HepG2 (cell line): Measurements from ENCODE around the gene PKDREJ. TPM values are rescaled to one million over a fixed set of nuclear protein-coding genes. Genes with fewer than 3 reads are reported as not detected.
A peak's percentile ranks its signal among the peaks of the same experiment; 100 is the strongest.

Experiments used
- CEBPG ChIP-seq: IDR thresholded peaks from 2 replicates; pipeline ENCODE4 v1.6.1; 2016
- FOXP1 ChIP-seq, 2 experiments: fragments of 450-650 bp in 1 of 2; IDR thresholded peaks; 2 replicates each; pipeline ENCODE4 v1.6.1; 2017 to 2018; ENCODE audit warnings: antibody characterized with exemption in 1 of 2
- GTF2F1 ChIP-seq: fragments of 150-350 bp; IDR thresholded peaks from 2 replicates; pipeline ENCODE4 v1.6.1; 2014; ENCODE audit warnings: low read length
- HDAC2 ChIP-seq: sonication (generic); formaldehyde crosslinking; IDR thresholded peaks from 2 replicates; pipeline ENCODE4 v1.4.0; 2020; ENCODE audit warnings: missing genetic modification reagents
- IKZF1 ChIP-seq: fragments of 450-650 bp; IDR thresholded peaks from 2 replicates; pipeline ENCODE4 v1.7.1; 2016
- MXI1 ChIP-seq: IDR thresholded peaks from 3 replicates; pipeline ENCODE4 v1.6.1; 2012; ENCODE audit warnings: low read depth, low read length, inconsistent platforms, borderline replicate concordance
- NFATC3 ChIP-seq: sonication (generic); formaldehyde crosslinking; IDR thresholded peaks from 2 replicates; pipeline ENCODE4 v1.5.1; 2020; ENCODE audit warnings: mild to moderate bottlenecking, missing genetic modification reagents
- ONECUT2 ChIP-seq: sonication (generic); formaldehyde crosslinking; IDR thresholded peaks from 2 replicates; pipeline ENCODE4 v1.4.0; 2020; ENCODE audit warnings: missing genetic modification reagents
- RARA ChIP-seq: IDR thresholded peaks from 2 replicates; pipeline ENCODE4 v1.6.1; 2016; ENCODE audit warnings: missing genetic modification reagents, missing compliant biosample characterization
- SNRNP70 ChIP-seq: fragments of 200-400 bp; formaldehyde crosslinking; IDR thresholded peaks from 2 replicates; pipeline ENCODE4 v1.6.1; 2017; ENCODE audit warnings: mild to moderate bottlenecking, low read depth, low read length, moderate library complexity
- SOX13 ChIP-seq, 3 experiments: fragments of 450-650 bp in 1 of 3; sonication (generic) in 1 of 3; formaldehyde crosslinking in 1 of 3; IDR thresholded peaks in 2 of 3; conservative IDR thresholded peaks in 1 of 3; 2 replicates each; pipeline versions ENCODE4 v1.5.0 to v1.6.1; 2016 to 2020; ENCODE audit warnings: antibody characterized with exemption in 1 of 3, mild to moderate bottlenecking in 1 of 3, missing compliant biosample characterization in 1 of 3, missing genetic modification reagents in 1 of 3, moderate library complexity in 1 of 3
- SYNCRIP ChIP-seq: fragments of 200-400 bp; formaldehyde crosslinking; IDR thresholded peaks from 2 replicates; pipeline ENCODE4 v1.6.1; 2018; ENCODE audit warnings: mild to moderate bottlenecking, low read depth, low read length; ENCODE audit not compliant: insufficient read depth
- ZNF230 ChIP-seq: sonication (generic); formaldehyde crosslinking; IDR thresholded peaks from 2 replicates; pipeline ENCODE4 v1.4.0; 2020; ENCODE audit warnings: mild to moderate bottlenecking, missing genetic modification reagents
- ZNF326 ChIP-seq: sonication (generic); formaldehyde crosslinking; IDR thresholded peaks from 2 replicates; pipeline ENCODE4 v1.4.0; 2020; ENCODE audit warnings: missing genetic modification reagents, borderline replicate concordance
- ZNF34 ChIP-seq: sonication (generic); formaldehyde crosslinking; IDR thresholded peaks from 2 replicates; pipeline ENCODE4 v1.4.0; 2020; ENCODE audit warnings: mild to moderate bottlenecking, missing genetic modification reagents, borderline replicate concordance
- ZNF350 ChIP-seq: sonication (generic); formaldehyde crosslinking; IDR thresholded peaks from 2 replicates; pipeline ENCODE4 v1.4.0; 2020; ENCODE audit warnings: mild to moderate bottlenecking, low read depth, missing genetic modification reagents, borderline replicate concordance
- ZNF569 ChIP-seq: sonication (generic); formaldehyde crosslinking; IDR thresholded peaks from 2 replicates; pipeline ENCODE4 v1.5.0; 2020; ENCODE audit warnings: mild to moderate bottlenecking, missing genetic modification reagents, moderate library complexity, borderline replicate concordance
- ZNF747 ChIP-seq: sonication (generic); formaldehyde crosslinking; IDR thresholded peaks from 2 replicates; pipeline ENCODE4 v1.8.1; 2023; ENCODE audit warnings: missing genetic modification reagents, mild to moderate bottlenecking, borderline replicate concordance
- ZSCAN25 ChIP-seq: sonication (generic); formaldehyde crosslinking; IDR thresholded peaks from 2 replicates; pipeline ENCODE4 v1.8.0; 2022; ENCODE audit warnings: mild to moderate bottlenecking, missing genetic modification reagents
- polyA plus RNA-seq, 8 experiments: library from polyadenylated mRNA; depleted of rRNA in 3 of 8; stranded (reverse) in 7 of 8; unstranded in 1 of 8; fragments of >200 nt; fragmentation: Illumina TruSeq in 4 of 8; extraction: Trizol in 4 of 8; gene quantifications; 2 replicates each; pipeline versions ENCODE4 v1.2.1 to v1.2.3, GENCODE V29; 2011 to 2016; ENCODE audit warnings: low read depth in 4 of 8, missing spikeins in 1 of 8, mixed read lengths in 1 of 8; ENCODE audit not compliant: insufficient read depth in 1 of 8
- total RNA-seq, 5 experiments: library from RNA; depleted of rRNA; stranded (reverse); fragments of >200 nt; fragmentation: Illumina TruSeq; extraction: Trizol; gene quantifications; 2 replicates each; pipeline ENCODE4 v1.2.3, GENCODE V29; 2016; ENCODE audit warnings: low read depth in 1 of 5
- TF ChIP-seq, protein P1 (sequence below): sonication (generic); formaldehyde crosslinking; IDR thresholded peaks from 2 replicates; pipeline ENCODE4 v1.4.0; 2020; ENCODE audit warnings: mild to moderate bottlenecking, low read depth, missing genetic modification reagents
- TF ChIP-seq, protein P2 (sequence below): IDR thresholded peaks from 2 replicates; pipeline ENCODE4 v1.6.1; 2016
- TF ChIP-seq, protein P3 (sequence below): sonication (generic); formaldehyde crosslinking; IDR thresholded peaks from 2 replicates; pipeline ENCODE4 v1.5.0; 2020; ENCODE audit warnings: missing genetic modification reagents
- TF ChIP-seq, protein P4 (sequence below), 2 experiments: sonication (generic) in 1 of 2; formaldehyde crosslinking in 1 of 2; IDR thresholded peaks; 2 replicates each; pipeline versions ENCODE4 v1.4.0 to v1.6.1; 2018 to 2020; ENCODE audit warnings: missing genetic modification reagents in 2 of 2, borderline replicate concordance in 1 of 2, low read depth in 1 of 2, mild to moderate bottlenecking in 1 of 2, missing biosample characterization in 1 of 2

PKDREJ gene
- total and polyA plus RNA-seq, 2 of the 13 experiments (the other 11 are each of a cell fraction or from before 2014, with no cell fraction given), result not detected

DNA sequence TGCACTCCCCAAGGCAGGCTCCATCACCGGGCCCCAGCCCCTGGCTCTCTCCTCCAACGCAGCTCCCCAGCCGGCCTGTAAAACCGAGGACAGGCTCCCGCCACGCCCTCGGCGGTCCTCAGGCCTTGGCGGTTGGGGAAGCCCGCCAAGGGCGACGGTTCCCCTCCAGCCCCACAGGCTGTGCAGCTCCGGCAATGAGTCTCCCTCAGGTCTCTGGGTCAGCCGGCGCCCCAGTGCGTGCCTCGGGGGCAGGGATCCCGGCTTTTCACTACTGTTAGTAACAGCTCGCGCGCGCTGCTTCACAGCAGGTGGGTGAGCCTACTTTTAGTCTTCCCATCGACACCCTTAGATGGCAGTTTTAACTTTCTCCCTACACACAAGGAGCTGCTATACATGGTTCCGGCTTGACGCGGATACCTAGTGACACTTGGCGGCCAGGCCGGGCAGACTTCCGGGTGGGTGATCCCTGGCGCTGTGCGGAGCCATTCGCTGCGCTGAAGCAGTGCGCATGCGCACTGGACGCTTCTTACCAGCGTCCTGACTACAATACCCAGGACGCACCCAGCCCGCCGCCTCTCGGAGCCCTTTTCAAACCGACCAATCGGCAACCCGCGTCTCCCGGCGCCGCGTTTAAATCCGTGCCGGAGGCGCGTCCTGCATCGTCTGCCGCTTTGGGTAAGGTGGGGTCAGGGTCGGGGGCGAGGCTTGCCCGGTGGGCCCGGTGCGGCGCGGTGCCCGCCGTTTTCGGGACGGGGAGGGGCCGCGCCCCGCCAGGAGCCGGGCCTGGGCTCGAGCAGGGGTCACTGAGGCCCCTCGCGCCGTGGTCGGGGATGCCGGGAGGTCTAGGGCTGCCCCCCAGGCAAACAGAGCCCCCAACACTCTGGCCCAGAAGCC is 33.4 kb upstream of the PKDREJ start, which contains the start of gene GTSE1 (continued):
- no peak for TF ChIP-seq SYNCRIP
- no peak for TF ChIP-seq CEBPG
- no peak for TF ChIP-seq SNRNP70
- TF ChIP-seq, protein P1, sequence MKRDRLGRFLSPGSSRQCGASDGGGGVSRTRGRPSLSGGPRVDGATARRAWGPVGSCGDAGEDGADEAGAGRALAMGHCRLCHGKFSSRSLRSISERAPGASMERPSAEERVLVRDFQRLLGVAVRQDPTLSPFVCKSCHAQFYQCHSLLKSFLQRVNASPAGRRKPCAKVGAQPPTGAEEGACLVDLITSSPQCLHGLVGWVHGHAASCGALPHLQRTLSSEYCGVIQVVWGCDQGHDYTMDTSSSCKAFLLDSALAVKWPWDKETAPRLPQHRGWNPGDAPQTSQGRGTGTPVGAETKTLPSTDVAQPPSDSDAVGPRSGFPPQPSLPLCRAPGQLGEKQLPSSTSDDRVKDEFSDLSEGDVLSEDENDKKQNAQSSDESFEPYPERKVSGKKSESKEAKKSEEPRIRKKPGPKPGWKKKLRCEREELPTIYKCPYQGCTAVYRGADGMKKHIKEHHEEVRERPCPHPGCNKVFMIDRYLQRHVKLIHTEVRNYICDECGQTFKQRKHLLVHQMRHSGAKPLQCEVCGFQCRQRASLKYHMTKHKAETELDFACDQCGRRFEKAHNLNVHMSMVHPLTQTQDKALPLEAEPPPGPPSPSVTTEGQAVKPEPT, result peak; percentile 49; the same call in 1 of the 2 replicates
- 0 out of 2 replicates have a peak, but pooled peaks have one; percentile 23 for TF ChIP-seq ZNF230 (CRISPR knock-in tag)
- no peak; the same call in 1 of the 2 replicates for TF ChIP-seq ZNF326
- TF ChIP-seq, protein P2, sequence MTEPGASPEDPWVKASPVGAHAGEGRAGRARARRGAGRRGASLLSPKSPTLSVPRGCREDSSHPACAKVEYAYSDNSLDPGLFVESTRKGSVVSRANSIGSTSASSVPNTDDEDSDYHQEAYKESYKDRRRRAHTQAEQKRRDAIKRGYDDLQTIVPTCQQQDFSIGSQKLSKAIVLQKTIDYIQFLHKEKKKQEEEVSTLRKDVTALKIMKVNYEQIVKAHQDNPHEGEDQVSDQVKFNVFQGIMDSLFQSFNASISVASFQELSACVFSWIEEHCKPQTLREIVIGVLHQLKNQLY (CRISPR knock-in tag), result no peak
- no peak for TF ChIP-seq ZNF569
- no peak for TF ChIP-seq ZNF747
- no peak for TF ChIP-seq ZSCAN25
- no peak; the same call in none of the 2 replicates for TF ChIP-seq HDAC2 (CRISPR knock-in tag)
- TF ChIP-seq RARA, result no peak
- TF ChIP-seq SOX13 (IDR thresholded peaks at IDR 0.05), result no peak
- TF ChIP-seq SOX13 (CRISPR knock-in tag; conservative IDR thresholded peaks at IDR 0.05 in 1 of 2, IDR thresholded peaks at IDR 0.05 in 1 of 2), result no peak
- peak; percentile 59; the same call in 1 of the 2 replicates for TF ChIP-seq ZNF350
- TF ChIP-seq, protein P3, sequence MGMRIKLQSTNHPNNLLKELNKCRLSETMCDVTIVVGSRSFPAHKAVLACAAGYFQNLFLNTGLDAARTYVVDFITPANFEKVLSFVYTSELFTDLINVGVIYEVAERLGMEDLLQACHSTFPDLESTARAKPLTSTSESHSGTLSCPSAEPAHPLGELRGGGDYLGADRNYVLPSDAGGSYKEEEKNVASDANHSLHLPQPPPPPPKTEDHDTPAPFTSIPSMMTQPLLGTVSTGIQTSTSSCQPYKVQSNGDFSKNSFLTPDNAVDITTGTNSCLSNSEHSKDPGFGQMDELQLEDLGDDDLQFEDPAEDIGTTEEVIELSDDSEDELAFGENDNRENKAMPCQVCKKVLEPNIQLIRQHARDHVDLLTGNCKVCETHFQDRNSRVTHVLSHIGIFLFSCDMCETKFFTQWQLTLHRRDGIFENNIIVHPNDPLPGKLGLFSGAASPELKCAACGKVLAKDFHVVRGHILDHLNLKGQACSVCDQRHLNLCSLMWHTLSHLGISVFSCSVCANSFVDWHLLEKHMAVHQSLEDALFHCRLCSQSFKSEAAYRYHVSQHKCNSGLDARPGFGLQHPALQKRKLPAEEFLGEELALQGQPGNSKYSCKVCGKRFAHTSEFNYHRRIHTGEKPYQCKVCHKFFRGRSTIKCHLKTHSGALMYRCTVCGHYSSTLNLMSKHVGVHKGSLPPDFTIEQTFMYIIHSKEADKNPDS (CRISPR knock-in tag), result no peak
- TF ChIP-seq, protein P4, sequence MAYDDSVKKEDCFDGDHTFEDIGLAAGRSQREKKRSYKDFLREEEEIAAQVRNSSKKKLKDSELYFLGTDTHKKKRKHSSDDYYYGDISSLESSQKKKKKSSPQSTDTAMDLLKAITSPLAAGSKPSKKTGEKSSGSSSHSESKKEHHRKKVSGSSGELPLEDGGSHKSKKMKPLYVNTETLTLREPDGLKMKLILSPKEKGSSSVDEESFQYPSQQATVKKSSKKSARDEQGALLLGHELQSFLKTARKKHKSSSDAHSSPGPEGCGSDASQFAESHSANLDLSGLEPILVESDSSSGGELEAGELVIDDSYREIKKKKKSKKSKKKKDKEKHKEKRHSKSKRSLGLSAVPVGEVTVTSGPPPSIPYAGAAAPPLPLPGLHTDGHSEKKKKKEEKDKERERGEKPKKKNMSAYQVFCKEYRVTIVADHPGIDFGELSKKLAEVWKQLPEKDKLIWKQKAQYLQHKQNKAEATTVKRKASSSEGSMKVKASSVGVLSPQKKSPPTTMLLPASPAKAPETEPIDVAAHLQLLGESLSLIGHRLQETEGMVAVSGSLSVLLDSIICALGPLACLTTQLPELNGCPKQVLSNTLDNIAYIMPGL (CRISPR knock-in tag; IDR thresholded peaks at IDR 0.05; ENCODE audit: borderline replicate concordance in 1 of 2, low read depth in 1 of 2), result peak; percentile 47 to 72; a peak in 3 of 4 replicates
- peak; percentile 95 for TF ChIP-seq MXI1
- 0 out of 2 replicates have a peak, but pooled peaks have one; percentile 29 for TF ChIP-seq GTF2F1
- TF ChIP-seq ONECUT2 (CRISPR knock-in tag), result no peak
- TF ChIP-seq FOXP1 (IDR thresholded peaks at IDR 0.05), result no peak
- no peak for TF ChIP-seq FOXP1 (CRISPR knock-in tag; IDR thresholded peaks at IDR 0.05)
- no peak for TF ChIP-seq ZNF34 (CRISPR knock-in tag)
- TF ChIP-seq NFATC3, result no peak
- TF ChIP-seq IKZF1, result no peak
